AG09309 (cell line): Measurements from ENCODE around the gene ILK.

Source experiments
- DNase-seq: peaks from one replicate; pipeline ENCODE4 v3.0.0-alpha.2; 2010; ENCODE audit warnings: low read depth
- H3K4me3 ChIP-seq: 2 replicates; pipeline ENCODE4 v1.5.1; 2011; ENCODE audit warnings: mild to moderate bottlenecking, low read depth, low read length, moderate library complexity; ENCODE audit not compliant: control insufficient read depth
- CTCF ChIP-seq: IDR thresholded peaks from 2 replicates; pipeline ENCODE4 v1.5.1; 2011; ENCODE audit warnings: mild to moderate bottlenecking, low read depth, low read length, inconsistent platforms; ENCODE audit not compliant: insufficient read depth, control insufficient read depth; ENCODE audit errors: missing control alignments

ILK gene

GRCh38 chr11:6621711-6622211, 18.2 kb downstream of the ILK start:
- TF ChIP-seq CTCF: no peak
- no peak overlapping the region for H3K4me3 ChIP-seq
- no peak for DNase-seq

- no peak for DNase-seq
- H3K4me3 ChIP-seq: no peak overlapping the region
- no peak for TF ChIP-seq CTCF
Measured at GRCh38 chr11:6622261-6623171, 18.9 kb downstream of the ILK start.

GRCh38 chr11:6623391-6624363, 20.1 kb downstream of the ILK start:
- no peak for TF ChIP-seq CTCF
- DNase-seq: no peak
- no peak overlapping the region for H3K4me3 ChIP-seq

GRCh38 chr11:6625156-6625831, 21.7 kb downstream of the ILK start:
- H3K4me3 ChIP-seq: no peak overlapping the region
- TF ChIP-seq CTCF: no peak
- no peak for DNase-seq

GRCh38 chr11:6625832-6626420, 22.4 kb downstream of the ILK start:
- DNase-seq: no peak
- TF ChIP-seq CTCF: no peak
- no peak overlapping the region for H3K4me3 ChIP-seq
